ENCODE measurements around the gene FBXL7. TPM values are rescaled to one million over a fixed set of nuclear protein-coding genes. Genes with fewer than 3 reads are reported as not detected.

Gene FBXL7
- total RNA-seq, 2 donors from 2014 or later = 21.1 to 31.7 TPM

DNA sequence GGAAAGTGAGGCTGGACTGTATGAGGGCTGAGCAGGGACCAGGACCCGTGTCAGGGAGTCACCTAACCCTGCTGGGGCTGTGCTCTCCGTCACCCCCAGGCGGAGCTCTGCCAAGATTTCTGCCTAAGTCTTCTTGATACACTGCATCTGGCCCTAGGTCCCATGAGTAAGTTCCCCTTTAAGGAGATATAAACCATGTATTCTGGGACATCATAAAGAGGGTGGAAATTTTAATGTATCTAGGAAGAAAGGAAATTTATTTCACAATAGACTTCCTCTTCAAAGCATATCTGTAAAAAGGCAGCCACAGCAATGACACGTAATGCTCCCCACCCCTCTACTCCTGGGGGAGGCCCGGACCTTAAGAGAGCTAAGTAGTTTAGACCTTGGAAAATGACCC is 183.4 kb downstream of the FBXL7 start:
- TF ChIP-seq, protein P1, sequence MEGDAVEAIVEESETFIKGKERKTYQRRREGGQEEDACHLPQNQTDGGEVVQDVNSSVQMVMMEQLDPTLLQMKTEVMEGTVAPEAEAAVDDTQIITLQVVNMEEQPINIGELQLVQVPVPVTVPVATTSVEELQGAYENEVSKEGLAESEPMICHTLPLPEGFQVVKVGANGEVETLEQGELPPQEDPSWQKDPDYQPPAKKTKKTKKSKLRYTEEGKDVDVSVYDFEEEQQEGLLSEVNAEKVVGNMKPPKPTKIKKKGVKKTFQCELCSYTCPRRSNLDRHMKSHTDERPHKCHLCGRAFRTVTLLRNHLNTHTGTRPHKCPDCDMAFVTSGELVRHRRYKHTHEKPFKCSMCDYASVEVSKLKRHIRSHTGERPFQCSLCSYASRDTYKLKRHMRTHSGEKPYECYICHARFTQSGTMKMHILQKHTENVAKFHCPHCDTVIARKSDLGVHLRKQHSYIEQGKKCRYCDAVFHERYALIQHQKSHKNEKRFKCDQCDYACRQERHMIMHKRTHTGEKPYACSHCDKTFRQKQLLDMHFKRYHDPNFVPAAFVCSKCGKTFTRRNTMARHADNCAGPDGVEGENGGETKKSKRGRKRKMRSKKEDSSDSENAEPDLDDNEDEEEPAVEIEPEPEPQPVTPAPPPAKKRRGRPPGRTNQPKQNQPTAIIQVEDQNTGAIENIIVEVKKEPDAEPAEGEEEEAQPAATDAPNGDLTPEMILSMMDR (IDR thresholded peaks at IDR 0.05) = no peak
- H3K4me1 ChIP-seq (ENCODE audit: control insufficient read depth in 1 of 2, low read depth in 2 of 2) = peaks cover 0 to 15% of the 10 kb centered on the region in 2 donors
- no peaks in the 10 kb centered on the region for H3K36me3 ChIP-seq
- no peak overlapping the region for H3K4me3 ChIP-seq
- H3K9me3 ChIP-seq = no peaks in the 10 kb centered on the region
- DNase-seq (ENCODE audit: low spot score) = no peak
- no peak for ATAC-seq (ENCODE audit: insufficient number of reproducible peaks, low FRiP score, low read depth)
- H3K27me3 ChIP-seq (replicated peaks; ENCODE audit: insufficient read depth) = no peaks in the 10 kb centered on the region
- H3K27ac ChIP-seq = no peak overlapping the region

DNA sequence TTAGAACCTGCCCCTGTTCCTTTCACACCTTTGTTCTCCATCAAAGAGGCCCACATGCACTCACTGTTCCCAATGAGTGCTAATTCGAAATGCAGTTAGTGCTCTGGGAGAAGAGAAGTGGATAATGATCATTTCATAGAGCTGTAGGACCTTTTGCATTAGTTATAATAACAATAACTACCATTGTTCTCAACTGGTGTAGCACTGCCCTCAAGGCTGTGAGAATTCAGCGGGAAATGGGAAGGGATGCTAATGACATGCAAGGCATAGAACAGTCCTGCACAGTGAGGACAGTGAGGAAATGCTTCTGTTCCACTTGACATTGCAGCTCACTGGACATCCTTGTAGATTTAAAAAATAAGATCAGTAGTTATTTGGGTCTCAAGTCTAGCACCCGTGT is 187.4 kb downstream of the FBXL7 start:
- no peak overlapping the region for H3K4me3 ChIP-seq
- peaks cover 0 to 27% of the 10 kb centered on the region in 2 donors for H3K4me1 ChIP-seq (ENCODE audit: control insufficient read depth in 1 of 2, low read depth in 2 of 2)
- no peaks in the 10 kb centered on the region for H3K27me3 ChIP-seq (replicated peaks; ENCODE audit: insufficient read depth)
- TF ChIP-seq, protein P1 (IDR thresholded peaks at IDR 0.05) = no peak
- no peak overlapping the region for H3K27ac ChIP-seq
- no peak for DNase-seq (ENCODE audit: low spot score)
- H3K9me3 ChIP-seq = no peaks in the 10 kb centered on the region
- no peak for ATAC-seq (ENCODE audit: insufficient number of reproducible peaks, low FRiP score, low read depth)
- H3K36me3 ChIP-seq = no peaks in the 10 kb centered on the region

DNA sequence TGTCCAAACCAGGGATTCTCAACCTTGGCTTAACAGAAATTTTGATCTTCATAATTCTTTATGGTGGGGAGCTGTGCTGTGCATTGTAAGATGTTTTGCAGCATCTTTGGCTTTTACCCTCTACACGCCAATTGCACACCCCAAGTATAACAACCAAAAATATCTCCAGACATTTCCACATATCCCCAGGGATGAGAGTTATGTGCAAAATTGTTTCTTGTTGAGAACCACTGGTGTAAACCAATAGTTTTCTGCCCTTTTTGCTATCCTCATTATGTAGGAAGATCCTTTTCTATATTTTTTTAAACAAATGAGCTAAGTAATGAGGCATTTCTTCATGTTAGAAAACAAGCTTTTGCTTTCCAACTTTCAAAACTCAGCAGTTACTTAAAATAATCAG is 189.9 kb downstream of the FBXL7 start:
- H3K4me1 ChIP-seq (ENCODE audit: control insufficient read depth in 1 of 2, low read depth in 2 of 2) = peaks cover 12 to 36% of the 10 kb centered on the region in 2 donors
- no peak overlapping the region for H3K27ac ChIP-seq
- H3K27me3 ChIP-seq (replicated peaks; ENCODE audit: insufficient read depth) = no peaks in the 10 kb centered on the region

DNA sequence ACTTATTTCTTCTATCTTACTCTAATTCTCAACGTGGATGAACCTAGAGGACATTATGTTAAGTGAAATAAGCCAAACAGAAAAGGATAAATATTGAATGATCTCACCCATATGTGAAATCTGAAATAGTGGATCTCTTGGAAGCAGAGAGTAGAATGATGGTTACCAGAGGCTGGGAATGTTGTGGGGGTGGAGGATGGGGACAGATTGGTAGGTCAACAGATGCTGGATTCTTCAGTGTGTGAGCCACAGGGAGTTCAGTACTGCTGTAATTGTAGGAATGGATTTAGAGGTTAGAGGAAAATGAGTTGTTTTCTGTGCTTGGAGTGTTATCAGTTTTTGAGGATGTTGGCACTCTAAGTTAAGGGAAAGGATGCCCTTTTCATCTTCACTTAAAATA is 190.6 kb downstream of the FBXL7 start:
- no peak overlapping the region for H3K27ac ChIP-seq
- DNase-seq (ENCODE audit: low spot score) = no peak
- no peaks in the 10 kb centered on the region for H3K9me3 ChIP-seq
- ATAC-seq (ENCODE audit: insufficient number of reproducible peaks, low FRiP score, low read depth) = no peak
- H3K4me3 ChIP-seq = no peak overlapping the region
- no peaks in the 10 kb centered on the region for H3K36me3 ChIP-seq
- TF ChIP-seq, protein P1 (IDR thresholded peaks at IDR 0.05) = no peak
- H3K27me3 ChIP-seq (replicated peaks; ENCODE audit: insufficient read depth) = no peaks in the 10 kb centered on the region
- peaks cover 19 to 44% of the 10 kb centered on the region in 2 donors for H3K4me1 ChIP-seq (ENCODE audit: control insufficient read depth in 1 of 2, low read depth in 2 of 2)

More for the DNA sequence above, 189.9 kb downstream of the FBXL7 start:
- TF ChIP-seq, protein P1 (IDR thresholded peaks at IDR 0.05) = no peak
- Histone ChIP-seq H3K4me3 (no peak overlapping the region), H3K9me3 (no peaks in the 10 kb centered on the region), H3K36me3 (no peaks in the 10 kb centered on the region)
- DNase-seq (ENCODE audit: low spot score) (no peak), ATAC-seq (ENCODE audit: insufficient number of reproducible peaks, low FRiP score, low read depth) (no peak)

DNA sequence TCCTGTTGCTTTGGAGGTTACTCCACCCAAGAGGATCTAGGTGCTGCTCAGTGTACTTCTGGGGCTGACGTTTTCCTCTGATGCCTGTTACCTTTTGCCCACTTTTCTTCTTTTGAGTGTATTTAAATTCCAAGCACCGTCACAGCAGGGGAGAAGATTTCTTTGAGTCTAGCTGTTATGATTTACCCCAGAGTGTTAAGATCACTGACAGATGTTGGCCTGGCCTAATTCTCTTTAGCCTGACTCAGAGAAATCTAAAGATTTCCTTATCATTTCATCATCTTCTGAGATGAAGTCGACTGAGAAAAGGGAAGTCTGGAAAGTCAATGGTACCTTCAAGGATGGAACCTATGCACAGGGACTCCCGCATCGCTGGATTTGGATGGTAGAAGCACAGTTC is 191.5 kb downstream of the FBXL7 start:
- no peaks in the 10 kb centered on the region for H3K27me3 ChIP-seq (replicated peaks; ENCODE audit: insufficient read depth)
- H3K27ac ChIP-seq = no peak overlapping the region
- TF ChIP-seq, protein P1 (IDR thresholded peaks at IDR 0.05) = no peak
- H3K9me3 ChIP-seq = no peaks in the 10 kb centered on the region
- H3K4me1 ChIP-seq (ENCODE audit: control insufficient read depth in 1 of 2, low read depth in 2 of 2) = peaks cover 24 to 49% of the 10 kb centered on the region in 2 donors
- no peaks in the 10 kb centered on the region for H3K36me3 ChIP-seq
- no peak overlapping the region for H3K4me3 ChIP-seq
- DNase-seq (ENCODE audit: low spot score) (no peak), ATAC-seq (ENCODE audit: insufficient number of reproducible peaks, low FRiP score, low read depth) (no peak)

Data from thoracic aorta (tissue), 2 donors.